NCI-H1436 treated with DMSO at 0.1 percent for 48 hours (cell line): ENCODE measurements around the gene PDE4B.

Experiments
- DNase-seq: peaks from one replicate; lab custom pipeline; 2025; lab: John Stamatoyannopoulos, UW

Gene PDE4B

DNA sequence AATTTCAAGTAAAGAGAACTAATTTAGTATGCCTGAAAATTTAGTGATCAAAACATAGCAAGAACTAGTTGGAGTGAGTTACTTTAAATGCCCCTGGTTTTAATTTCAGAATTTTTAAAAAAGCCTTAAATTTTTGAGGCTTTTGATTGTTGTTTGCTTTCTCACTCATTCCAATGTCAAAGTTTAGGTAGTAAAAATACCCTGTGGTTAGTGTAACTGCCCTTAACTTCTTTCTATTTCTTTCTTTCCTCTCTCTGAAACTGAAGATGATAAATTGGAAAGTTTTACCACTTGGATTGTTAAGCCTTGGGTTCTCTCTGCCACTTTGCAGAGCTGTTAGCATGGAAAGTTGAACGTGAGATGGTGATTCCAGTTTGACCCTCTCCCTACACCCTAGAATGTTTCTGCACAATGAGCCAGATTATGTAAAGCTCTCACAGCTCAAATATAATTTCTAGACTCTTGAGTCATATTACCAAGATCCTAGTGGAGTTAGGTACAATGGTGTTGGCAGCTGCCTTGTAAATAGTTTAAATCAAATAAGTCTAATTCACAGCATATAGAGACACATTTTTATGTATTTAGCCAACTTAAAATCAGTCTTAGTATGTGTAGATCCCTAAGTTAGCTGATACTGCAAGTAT lies 548.9 kb downstream of the PDE4B start:
- no peak for DNase-seq

DNA sequence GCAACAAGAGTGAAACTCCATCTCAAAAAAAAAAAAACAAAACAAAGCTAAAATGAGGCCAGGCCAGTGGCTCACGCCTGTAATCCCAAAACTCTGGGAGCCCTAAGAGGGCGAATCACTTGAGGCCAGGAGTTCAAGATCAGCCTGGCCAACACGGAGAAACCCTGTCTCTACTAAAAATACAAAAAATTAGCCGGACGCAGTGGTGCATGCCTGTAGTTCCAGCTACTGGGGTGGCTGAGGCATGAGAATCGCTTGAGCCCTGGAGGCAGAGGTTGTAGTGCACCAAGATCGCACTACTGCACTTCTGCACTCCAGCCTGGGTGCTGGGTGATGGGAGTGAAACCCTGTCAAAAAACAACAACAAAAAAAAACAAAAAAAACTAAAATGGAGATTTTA lies 550.0 kb downstream of the PDE4B start:
- no peak for DNase-seq

DNA sequence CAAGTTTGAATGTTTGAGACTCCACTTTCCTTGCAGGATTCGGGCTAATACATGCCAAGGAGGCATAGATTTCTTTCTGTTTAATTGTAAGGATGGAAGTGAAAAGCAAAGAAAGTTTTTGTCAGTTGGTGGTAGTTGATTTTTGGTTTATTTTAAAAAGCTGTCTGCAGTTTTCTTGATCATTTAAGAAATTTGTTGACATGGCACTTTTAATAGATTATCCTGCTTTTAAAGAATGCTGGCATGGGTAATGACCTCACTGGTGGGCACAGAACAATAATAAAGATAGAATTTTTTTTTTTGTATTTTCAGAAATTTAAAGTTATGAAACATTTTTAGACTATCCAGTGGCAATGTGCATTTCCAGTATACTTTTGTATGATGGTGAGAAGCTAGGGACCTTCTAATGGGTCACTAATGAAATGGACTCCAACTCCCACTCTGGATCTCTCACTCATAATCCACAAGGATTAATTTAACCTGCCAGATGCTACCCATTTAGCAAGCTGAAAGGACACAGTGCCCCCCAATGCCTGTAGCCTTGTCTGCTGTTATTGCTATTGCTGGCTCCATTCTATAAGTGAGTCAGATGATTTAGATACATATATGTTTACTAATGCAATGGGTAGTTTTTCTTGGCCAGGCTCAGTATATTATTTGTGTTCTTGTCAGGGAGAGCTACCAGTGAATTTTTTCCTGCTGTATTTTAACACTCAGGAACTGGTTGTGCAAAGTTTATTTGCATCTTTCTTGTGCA lies 551.1 kb downstream of the PDE4B start:
- DNase-seq: no peak

DNA sequence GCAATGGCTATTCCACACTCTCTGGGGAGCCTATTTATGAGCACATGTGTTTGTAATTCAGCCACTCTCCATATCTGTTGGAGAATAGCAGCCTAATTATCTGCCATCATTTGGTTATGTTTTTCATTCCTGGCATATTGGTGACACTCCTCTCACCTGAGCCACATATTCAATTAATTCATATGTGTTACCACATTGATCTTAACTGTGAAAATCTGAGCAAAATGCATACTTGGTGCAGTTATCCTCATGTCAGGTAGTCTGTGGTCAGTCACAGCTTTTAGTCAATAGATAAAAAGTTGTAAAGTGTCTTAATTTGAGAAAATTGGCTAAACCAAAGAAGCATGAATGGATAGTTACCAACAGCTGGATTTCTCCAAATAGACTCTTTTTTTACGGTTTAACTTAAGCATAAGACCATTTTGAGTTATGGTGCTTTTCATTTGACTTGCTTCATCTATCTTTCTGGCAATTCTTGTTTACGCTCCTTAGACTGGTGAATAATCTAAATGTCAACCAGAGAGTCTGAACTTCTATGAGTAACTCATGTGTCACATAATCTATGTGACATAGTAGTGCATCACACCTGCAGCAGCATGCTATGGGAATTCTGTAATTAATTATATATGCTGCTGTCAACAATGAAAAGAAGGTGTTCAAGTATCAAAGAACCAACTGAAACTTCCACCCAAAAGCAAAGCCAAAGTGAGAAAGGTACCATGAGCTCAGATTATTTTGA lies 553.5 kb downstream of the PDE4B start:
- no peak for DNase-seq

DNA sequence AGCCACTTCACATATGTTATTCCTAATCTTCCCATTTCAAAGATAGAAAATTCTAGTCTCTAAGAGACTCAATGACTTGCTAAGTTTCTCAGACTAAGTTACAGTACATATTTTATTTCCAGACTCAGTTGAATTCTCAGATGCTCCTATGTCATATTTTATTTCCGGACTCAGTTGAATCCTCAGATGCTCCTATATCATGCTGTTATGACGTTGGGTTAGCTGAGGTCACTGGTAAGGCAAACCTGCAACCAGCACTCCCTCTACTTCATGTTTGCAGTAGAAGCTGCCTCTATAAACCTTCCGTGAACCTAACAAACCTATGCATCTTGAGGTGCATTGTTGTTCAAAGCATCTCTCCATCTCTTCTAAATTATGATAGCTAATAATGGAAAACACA lies 554.2 kb downstream of the PDE4B start:
- no peak for DNase-seq

DNA sequence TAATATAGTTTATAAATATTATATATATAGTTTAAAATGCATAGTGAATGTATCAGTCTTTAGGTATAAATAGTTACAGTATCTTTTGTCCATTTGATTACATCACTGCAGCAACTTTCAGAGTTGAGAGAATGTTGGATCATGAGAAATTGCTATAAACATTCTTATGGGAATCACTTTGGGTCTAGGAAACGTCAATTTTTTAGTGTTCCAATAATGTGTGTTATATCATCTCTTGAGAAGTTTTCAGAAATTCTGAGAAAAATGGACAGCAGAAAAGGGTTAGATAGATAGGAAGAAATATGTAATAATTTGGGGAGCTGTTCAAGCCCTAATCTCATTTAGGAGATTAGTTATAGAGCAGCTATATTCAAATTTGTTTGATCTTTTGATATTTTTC lies 556.1 kb downstream of the PDE4B start:
- no peak for DNase-seq

DNA sequence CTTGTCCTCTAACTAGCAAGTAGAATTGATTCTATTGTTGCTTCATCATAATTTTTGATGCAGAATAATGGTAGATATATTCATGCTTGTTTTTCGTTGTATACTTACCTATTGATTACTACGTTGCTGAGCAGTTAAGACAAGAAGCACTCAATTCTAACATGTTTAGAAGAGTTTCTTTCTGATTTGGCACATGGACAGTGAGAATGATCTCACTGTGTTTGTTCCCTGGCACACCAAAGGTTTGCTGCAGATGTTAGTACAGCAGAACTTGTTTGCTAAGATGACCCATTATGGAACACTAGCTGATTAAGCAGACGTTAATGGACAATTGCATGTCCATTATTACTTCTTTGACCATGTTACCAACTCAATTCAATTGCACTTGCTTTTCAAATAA lies 556.5 kb downstream of the PDE4B start:
- no peak for DNase-seq

DNA sequence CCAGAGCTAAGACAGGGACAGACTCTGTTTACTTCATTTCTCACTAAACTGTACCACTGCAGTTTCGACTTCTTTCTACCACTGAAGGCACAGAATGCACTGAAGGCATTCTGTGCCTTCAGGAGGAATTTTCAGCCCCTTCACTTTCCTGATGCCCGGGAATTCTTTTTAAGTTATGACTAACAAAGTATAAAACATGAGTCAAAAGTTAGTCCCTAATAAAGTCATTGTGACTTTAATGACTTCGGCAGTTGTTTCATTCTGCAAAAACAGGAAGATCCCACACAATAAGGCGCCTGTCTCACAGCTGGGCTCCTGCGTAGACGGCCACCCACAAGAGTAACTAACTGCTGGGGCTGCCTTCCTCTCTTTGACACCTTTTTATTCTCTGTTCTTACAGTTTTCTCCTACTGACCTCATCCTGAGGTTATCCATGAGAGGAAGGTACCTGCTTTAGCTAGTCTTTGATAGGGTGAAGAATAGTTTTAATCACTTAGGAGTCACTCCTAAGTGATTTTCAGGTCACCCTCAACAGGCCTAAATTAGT lies 557.4 kb downstream of the PDE4B start:
- no peak for DNase-seq

DNA sequence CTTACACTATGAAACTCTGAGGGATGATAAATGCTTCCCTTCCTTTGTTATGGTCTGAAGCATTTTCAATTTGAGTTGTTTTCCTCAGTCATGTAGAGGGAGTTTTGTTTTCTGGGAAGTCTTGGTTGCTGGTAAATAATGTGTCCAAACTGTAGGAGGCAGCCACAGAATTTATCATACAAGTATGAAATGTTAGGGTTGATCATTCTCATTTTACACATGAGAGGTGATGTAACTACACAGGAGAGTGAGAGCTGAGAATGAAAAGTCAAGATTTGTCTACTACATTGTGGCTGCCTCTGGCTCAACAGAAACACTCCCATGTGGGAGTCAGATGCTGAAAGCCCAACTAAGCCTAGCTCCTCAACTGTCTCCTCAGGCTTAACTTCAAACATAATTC lies 558.8 kb downstream of the PDE4B start:
- DNase-seq: no peak

DNA sequence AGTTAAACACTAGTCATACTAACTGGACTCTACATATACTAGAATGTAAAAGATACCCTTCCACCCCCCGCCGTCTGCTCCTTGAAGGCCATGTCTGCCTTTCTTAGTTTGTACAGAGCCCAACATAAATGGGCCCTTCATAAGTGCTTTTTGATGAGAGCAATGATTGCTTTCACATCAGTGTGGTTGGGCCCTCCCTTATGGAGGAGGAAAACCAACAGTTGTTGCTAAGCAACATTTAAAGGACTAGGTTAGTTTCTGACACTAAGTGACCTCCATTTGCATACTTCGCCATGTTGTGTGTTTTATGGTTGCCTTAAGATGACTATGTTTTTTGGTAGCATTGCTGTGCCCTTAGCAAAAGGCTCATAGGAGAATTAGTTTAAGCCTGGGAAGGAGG lies 559.2 kb downstream of the PDE4B start:
- peak; percentile 91 for DNase-seq

DNA sequence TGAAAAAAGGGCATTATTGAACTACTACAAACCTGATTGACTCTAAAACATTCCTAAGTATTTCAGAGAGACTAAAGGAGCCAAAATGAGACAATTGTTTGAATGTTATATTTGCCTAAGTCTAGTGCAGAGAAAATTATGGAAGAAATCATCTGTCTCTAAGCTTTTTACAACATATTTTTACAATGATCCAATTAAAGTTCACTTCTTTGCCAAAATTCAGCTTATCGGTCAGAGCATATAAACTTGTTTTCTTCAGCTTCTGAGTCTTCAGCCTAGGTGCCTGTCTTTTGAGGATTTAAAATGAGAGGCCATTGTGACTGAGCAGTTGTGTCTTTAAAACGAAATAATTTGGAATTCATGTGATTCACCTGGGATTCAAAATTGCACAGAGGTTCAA lies 560.1 kb downstream of the PDE4B start:
- no peak for DNase-seq

DNA sequence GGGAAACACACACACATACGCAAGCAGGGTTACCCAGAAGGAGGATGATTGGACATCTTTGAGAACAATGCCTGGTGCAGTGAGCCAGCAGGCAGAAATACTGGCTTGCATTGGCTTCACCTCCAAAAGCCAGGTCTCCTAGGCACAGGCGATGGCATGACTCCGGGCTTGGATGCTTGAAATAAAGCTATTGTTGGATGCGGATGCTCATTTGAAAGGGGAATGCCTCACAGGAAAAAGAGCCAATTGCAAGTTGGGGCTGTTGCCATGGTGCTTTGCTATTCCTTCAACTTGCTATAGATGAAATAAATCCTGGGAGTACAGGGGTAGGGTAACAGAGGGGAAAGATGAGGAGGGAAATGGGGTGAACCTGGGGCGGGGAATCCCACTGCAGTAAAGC lies 560.6 kb downstream of the PDE4B start:
- DNase-seq: no peak

DNA sequence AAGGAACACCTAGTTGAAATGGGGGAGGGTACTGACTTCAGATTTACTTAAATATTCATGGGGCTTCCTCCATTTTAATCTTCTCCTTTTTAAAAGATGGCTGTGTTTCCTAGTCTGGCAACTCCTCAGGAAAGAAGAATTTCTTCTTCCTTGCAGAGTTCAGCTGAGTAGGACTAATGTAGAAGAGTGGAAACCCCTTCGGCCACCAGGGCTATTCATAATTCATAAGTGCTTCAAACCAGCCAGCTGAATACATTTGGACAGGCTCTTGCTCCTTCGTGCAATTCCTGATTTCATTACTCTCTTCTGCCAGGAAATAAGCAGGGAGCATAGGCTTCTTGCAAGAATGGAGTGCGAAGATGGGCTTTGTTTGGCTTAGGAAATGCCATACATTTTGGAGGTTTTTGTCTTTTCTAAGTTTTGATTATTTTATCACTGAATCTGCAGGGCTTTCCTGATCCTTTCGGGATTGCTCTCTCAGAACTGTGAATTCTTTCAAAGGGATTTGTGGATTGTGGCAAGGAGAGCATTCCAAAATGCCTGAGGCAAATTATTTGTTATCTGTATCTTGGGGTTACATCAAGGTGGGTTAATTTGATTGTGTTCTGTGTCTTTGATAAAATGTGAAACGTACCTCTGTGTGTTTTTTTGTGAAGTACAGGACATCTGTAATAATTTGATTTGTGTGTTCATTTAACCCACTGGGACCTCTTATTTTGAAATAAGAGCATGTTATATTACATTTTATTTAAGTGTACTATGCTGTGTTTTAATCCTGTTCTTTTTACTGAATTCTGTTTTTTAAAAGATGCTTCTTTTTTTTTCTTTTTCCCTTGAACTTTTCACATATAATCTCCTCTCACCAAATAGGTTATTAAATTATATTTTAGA lies 561.9 kb downstream of the PDE4B start:
- no peak for DNase-seq

DNA sequence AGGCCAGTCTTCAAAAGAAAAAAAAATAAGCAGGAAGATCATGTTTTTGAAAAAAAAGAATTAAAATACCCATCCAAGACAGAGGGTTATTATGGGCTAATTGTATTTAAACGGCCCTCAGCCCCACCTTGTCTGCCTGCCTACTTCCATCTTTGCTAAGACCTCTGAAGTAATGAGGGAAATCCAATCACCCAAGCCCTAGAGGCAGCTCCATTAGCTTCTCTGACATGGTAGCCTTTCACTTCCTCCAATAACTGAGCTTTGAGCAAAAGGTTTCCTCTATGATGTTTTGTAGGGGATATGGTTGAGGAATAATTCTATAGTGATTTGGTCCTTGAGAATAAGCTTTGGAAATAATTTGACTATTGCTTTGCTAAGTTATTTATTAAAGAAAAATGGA lies 563.1 kb downstream of the PDE4B start:
- no peak for DNase-seq

DNA sequence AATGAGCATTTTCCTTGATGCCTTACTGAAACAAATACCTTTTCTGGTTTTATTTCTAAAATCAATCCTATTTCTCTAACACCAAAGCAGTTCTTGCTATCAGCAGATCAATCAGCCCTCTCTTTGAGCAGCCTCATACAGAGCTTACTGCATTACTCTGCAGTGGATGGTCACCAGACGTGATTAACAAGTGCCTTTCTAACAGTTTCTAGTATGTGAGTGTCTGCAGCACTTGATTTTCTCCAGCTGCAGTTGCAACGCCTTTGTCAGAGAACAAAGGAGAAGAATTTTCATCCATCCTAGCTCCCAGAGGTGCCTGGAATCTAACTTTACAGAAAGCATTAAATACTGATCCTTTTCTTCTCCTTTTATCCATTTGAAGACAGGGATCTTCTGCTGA lies 563.9 kb downstream of the PDE4B start:
- no peak for DNase-seq

DNA sequence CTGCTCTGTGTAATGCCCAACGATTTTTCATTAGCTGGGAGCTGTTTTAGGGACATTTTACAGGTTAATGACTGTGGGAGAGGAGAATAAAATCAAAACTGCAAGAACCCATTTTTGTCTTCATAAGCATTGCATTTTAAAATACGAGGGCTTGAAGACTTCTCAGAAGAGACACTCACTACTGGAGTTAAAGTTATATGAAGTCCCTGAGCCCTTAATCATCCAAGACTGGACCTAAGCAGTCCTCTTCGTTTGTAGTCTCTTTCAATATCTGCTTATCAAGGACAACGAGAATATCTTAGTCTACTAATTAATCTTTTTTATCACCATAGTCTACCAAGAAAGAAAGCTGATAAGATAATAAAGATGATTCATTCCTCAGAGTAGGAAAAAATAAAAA lies 564.3 kb downstream of the PDE4B start:
- DNase-seq: no peak

DNA sequence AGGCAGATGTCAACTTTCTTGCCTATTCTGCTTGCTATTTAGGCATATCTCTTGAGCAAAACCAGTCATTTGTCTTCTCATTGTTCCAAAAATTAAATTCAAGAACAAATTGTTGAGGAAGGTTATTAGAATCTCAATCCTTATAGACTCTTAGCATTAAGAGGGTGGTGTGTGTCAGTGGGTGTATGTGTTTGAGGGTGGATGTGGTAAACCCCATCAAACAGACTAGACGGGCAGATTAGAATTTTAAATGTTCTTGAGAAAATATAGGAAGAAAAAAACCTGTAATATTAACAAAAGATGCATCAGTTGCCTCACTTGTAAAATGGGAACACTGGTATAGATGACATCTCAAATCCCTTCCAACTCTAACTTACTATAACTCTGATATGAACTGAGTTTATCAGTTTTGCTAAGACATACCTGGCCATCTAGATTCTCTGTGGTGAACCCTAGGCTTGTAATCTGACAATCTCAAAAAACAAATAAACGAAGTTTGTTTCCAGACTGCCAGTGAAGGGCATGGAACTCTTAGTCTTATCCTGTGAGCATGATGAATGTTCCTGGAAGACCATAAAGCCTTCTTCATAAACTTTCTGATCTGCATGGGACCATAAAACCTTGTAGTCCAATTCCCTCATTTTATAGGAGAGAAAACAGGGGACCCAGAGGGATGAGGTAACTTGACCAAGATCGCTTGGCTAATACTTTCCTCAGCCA lies 564.9 kb downstream of the PDE4B start:
- DNase-seq: no peak

DNA sequence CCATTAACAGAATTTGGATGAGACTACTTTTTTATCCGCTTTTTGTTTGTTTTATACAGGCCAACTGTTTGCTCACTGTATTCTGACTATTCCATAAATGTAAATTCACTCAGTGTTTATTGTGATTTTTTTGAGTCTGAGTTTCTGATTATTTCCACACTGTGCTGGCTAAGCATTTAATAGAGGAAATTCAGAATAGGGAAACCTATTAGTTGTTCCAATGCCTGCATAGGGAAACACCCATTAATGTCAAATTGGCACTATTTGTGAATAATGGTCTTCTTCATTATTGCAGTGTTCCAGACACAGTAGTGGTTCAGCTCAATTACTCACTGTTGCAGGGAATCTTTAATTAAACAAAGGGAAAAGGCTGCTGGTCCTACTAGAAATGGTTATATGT lies 566.6 kb downstream of the PDE4B start:
- DNase-seq: no peak

DNA sequence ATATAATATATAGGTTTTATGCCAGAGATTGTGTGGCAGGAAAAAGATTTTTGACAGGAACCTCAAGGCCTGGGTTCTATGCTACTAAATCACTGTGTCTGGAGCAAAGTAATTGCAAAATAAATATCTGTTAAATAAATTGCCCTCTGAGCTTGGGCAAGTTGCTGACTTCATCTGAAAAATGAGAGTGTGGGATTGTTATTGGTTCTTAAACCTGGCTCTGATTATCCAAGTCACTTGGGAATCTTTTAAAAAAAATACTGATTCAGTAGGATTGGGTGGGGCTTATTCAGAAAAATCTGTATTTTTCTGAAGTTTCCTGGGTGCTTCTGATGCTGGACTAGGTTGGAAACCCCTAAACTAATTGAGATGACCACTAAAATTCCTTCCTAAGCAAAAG lies 567.1 kb downstream of the PDE4B start:
- no peak for DNase-seq

DNA sequence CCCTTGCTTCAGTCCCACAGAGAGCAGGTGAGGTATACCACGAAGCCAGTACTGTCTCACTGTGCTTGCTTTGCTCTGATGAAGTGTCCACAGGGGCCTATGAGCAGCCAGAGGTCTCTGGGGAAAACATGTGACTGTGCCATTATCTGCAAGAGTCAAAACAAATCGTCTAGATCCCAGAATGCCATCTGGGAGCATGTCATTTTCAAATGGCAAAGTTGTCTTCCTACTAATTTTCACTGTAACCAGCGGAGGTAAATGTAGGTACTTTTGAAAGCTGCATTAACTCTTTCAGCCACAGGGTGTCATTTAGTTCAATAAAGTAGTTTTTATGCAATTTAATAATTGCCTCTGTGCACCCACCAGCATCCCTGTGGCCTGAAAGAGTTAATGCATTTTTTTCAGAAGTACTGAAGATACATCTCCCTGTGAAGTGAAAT lies 567.6 kb downstream of the PDE4B start:
- DNase-seq: peak; percentile 83
